GM19193 (cell line): ENCODE measurements around the gene RORC.

Source experiments
- POLR2A ChIP-seq: IDR thresholded peaks from 4 replicates; pipeline ENCODE4 v1.6.1; 2011; ENCODE audit not compliant: insufficient read depth, insufficient read length; ENCODE audit errors: extremely low read depth

The RORC gene

DNA sequence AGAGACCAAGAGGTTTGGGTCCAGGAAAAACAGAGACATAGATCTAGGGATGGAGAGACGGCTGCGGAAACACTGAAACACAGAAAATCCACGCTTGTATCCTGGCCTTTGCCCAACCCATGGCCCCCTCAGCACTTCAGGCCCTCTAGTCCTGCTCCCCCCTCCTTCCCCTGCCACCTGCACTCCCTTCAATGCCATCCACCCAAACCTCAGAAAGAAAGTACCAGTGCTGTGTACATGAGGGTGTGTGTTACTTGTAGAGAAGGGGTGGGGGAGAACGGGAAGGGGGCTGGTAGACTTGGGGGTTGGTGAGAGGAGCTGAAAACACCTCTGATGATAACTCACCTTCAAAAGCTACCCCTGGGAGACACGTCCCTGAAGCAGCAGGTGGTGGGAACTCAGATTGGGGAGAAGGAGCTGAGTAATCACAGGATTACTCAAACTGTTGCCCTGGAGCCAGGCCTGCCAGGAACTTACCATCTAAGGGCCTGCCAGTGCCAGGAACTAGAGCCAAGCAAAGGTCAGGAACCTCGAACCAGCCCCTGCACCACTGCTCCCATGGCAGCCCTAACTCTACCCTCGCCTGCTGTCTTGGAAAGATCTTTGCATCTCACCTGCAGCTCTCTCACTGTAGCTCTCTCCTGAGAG lies 11.5 kb downstream of the RORC start:
- TF ChIP-seq POLR2A: no peak

DNA sequence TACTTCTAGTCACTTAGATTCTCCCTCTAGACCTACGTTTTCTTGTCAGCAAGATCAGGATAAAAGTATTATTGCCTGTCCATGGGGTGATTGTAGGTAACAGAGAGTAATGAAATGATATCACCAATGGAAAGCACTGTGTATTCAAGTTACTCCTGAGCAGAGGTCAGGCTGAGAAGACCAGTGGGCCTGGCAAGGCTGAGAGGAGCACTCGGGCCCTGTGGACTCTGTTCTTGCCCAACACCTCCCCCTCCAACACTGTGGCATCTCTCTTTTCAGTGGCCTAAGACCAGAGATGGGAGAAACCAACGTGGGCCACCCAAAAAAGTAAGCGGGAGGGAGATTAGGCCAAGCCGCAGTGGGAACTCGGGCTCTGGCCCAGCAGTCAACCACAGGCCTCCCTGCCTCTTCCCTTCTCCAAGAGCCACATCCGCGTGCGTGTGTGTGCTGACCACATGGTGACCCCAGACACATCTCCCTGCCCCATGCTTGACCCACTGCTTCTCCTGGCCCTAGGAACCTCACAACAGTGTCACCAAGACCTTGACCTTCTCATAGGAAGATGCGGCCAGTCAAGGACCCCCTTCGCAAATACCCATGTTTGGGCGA lies 12.3 kb downstream of the RORC start:
- TF ChIP-seq POLR2A: no peak

DNA sequence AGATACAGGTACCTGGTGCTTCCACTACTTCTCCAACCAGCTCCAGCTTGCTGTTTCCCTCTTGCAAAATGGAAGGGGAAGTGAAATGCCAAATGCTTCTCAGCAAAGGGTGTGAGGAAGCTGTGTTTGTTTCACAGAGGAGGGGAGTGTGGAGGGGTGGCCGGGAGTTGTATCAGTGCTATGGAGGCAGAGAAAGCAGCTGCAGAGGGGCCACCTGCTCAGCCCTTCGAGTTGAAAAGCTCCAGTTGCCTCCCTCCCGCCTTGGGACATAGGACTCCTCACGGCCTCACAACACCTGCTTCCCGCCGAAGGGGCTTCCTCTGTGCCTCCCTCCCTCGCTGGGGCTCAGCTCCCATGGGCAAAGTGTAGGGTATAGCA lies 14.3 kb downstream of the RORC start:
- TF ChIP-seq POLR2A: no peak

GRCh38 chr1:151816548-151817352 lies 14.9 kb downstream of the RORC start:
- TF ChIP-seq POLR2A: no peak

DNA sequence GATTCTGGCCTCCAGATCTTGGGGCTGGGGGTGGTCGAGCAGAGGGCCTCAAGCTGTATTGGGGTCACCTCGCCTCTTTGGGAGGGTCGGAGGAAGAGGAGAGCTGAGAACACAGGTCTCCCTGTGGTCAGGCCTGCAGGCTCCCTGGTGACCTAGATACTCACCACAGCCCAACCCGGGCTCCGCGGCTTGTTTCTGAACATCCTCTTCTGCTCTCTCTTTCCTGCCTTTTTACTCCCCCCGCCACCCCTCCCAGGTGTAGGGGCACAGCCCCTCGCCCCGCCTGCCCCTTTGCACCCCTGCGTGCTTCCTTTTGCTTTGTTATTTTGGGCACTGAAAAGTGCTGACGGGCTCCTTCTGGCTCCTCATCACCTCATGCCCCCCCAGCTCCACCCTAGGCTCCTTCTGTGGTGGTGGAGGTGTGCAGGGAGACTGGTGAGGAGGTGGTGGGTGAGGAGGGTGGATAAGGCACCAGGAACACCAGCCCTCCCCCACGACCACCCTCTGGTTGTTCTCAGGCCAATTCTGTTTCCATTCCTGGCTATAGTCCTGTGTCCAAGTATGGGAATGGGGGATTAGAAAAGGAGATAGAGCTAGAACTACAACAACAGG lies 15.8 kb downstream of the RORC start:
- TF ChIP-seq POLR2A: no peak

DNA sequence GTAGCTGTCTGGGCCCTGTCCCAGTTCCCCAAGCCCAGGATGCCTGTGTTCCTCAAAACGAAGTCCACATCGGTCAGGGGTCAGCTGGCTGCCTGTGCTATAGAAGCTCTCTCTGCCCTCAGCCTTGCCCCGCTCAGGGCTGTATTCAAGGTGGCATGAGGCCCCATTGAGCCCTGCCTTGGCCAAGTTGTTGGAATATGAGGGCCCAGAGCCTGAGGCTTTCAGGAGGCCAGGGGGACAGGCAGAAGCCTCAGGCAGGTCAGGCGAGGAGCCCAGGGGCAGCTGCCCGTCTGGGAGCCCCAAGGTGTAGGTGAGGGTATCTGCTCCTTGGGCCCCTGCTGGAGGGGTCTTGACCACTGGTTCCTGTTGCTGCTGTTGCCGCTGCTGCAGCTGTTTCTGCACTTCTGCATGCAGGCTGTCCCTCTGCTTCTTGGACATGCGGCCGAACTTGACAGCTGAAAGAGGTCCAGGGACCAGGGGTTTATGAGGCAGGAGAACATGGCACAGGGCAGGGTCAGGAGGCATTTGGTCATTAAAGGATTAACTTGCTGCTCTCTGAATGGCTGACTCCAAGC lies 16.5 kb downstream of the RORC start:
- TF ChIP-seq POLR2A: no peak

- no peak for TF ChIP-seq POLR2A
Measured at GRCh38 chr1:151814426-151814825, 17.2 kb downstream of the RORC start.

DNA sequence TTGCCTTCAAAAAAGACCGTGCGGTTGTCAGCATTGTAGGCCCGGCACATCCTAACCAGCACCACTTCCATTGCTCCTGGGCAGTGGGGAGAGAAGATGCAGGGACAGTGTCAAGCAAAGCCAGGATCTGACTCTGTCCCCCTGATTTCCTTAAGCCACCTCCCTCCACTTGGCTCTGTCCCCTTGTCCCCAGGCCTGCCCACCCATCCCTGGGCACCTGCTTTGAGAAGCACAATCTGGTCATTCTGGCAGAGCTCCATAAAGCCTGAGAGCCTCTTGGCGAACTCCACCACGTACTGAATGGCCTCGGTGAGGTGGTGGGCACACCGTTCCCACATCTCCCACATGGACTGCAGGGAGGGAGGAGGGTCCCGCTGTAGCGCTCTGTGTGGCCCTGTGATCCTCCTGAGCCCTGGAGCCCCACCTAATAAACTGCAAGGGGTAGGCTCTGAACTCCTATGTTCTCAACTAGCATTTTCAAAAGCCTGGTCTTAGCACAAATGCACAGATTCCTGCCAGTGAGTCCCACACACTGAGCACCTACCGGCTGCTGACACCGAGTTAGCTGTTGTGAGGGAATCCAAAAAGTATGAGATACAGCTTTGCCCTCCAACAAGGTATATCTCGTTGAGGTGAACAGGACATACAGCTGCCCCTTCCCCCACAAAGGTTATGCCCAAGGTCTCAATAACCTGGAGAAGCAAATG lies 18.2 kb downstream of the RORC start:
- no peak for TF ChIP-seq POLR2A

- no peak for TF ChIP-seq POLR2A
Measured at GRCh38 chr1:151811181-151811580, 20.4 kb downstream of the RORC start.

- no peak for TF ChIP-seq POLR2A
Measured at GRCh38 chr1:151809985-151810556, 21.5 kb downstream of the RORC start.

GRCh38 chr1:151809290-151809984 lies 22.2 kb downstream of the RORC start:
- no peak for TF ChIP-seq POLR2A

- no peak for TF ChIP-seq POLR2A
Measured at GRCh38 chr1:151807766-151808165, 23.8 kb downstream of the RORC start.

GRCh38 chr1:151807131-151807530 lies 24.5 kb downstream of the RORC start:
- TF ChIP-seq POLR2A: no peak

GRCh38 chr1:151806170-151806569 lies 25.4 kb downstream of the RORC start:
- no peak for TF ChIP-seq POLR2A
